GM21529 (cell line): ENCODE results near the gene DHCR7.

Source experiments
- ATAC-seq: cut with Tn5 transposase; IDR thresholded peaks from one replicate; pipeline ENCODE4 v1.9.1; 2021; ENCODE audit not compliant: unreplicated experiment

The DHCR7 gene

GRCh38 chr11:71420455-71421241 is 27.5 kb downstream of the DHCR7 start:
- no peak for ATAC-seq

- ATAC-seq, result peak; percentile 90
Measured at GRCh38 chr11:71418643-71419042, 29.6 kb downstream of the DHCR7 start.

GRCh38 chr11:71414645-71415044 is 33.5 kb downstream of the DHCR7 start:
- ATAC-seq, result no peak

- ATAC-seq, result no peak
Measured at GRCh38 chr11:71410363-71410966, 37.7 kb downstream of the DHCR7 start.

GRCh38 chr11:71408826-71409225 is 39.4 kb downstream of the DHCR7 start:
- no peak for ATAC-seq

- no peak for ATAC-seq
Measured at GRCh38 chr11:71407356-71407755, 40.8 kb downstream of the DHCR7 start.

GRCh38 chr11:71406681-71407080 is 41.5 kb downstream of the DHCR7 start:
- no peak for ATAC-seq

- ATAC-seq, result no peak
Measured at GRCh38 chr11:71404209-71404608, 44.0 kb downstream of the DHCR7 start.

- ATAC-seq, result no peak
Measured at GRCh38 chr11:71402878-71403277, 45.3 kb downstream of the DHCR7 start.

GRCh38 chr11:71400216-71400615 is 48.0 kb downstream of the DHCR7 start:
- ATAC-seq, result no peak

- no peak for ATAC-seq
Measured at GRCh38 chr11:71399341-71399740, 48.9 kb downstream of the DHCR7 start.

- no peak for ATAC-seq
Measured at GRCh38 chr11:71397961-71398360, 50.2 kb downstream of the DHCR7 start.

- ATAC-seq, result no peak
Measured at GRCh38 chr11:71397331-71397860, 50.8 kb downstream of the DHCR7 start.

- no peak for ATAC-seq
Measured at GRCh38 chr11:71396548-71397123, 51.6 kb downstream of the DHCR7 start.

- ATAC-seq, result no peak
Measured at GRCh38 chr11:71395774-71396173, 52.4 kb downstream of the DHCR7 start.

- ATAC-seq, result no peak
Measured at GRCh38 chr11:71395263-71395560, 53.0 kb downstream of the DHCR7 start.

GRCh38 chr11:71393283-71393682 is 54.9 kb downstream of the DHCR7 start:
- no peak for ATAC-seq

GRCh38 chr11:71391796-71392195 is 56.4 kb downstream of the DHCR7 start:
- no peak for ATAC-seq

GRCh38 chr11:71391352-71391751 is 56.8 kb downstream of the DHCR7 start:
- no peak for ATAC-seq

GRCh38 chr11:71388637-71389235 is 59.5 kb downstream of the DHCR7 start:
- ATAC-seq, result no peak

- no peak for ATAC-seq
Measured at GRCh38 chr11:71387784-71388636, 60.2 kb downstream of the DHCR7 start.
